HG02588 (cell line): ENCODE results near the gene SGCD.
"Not testable (repeated sequence)": the region's sequence is repeated elsewhere in the genome, so short reads cannot be mapped to it uniquely, and the experiment has no call there.

Source experiments
- ATAC-seq: cut with Tn5 transposase; IDR thresholded peaks from one replicate; pipeline ENCODE4 v1.9.1; 2021; ENCODE audit warnings: mild to moderate bottlenecking, moderate library complexity; ENCODE audit not compliant: unreplicated experiment

SGCD gene

DNA sequence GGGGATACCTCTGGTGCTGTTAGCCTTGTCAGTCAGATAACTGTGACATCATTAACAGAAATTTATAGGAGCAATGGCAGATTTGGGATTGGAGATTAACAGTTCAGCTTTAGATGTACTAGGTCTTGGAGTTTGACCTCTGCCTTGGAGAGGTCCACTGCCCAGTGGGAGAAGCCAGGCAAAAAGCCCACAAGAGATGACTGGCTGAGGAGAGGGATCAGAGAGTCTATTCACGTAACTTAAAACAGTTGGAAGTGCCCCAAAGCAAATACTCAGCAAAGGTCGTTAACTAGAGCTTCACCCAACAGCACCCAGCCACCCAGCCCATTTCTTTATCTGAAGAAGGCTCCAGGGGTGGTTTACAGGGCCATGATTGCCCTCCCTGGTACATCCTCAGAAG, 290.5 kb downstream of the SGCD start:
- ATAC-seq: no peak

- ATAC-seq: no peak
These were observed 291.6 kb downstream of the SGCD start for GRCh38 chr5:156618601-156619000.

GRCh38 chr5:156621719-156622118, 294.8 kb downstream of the SGCD start:
- no peak for ATAC-seq

DNA sequence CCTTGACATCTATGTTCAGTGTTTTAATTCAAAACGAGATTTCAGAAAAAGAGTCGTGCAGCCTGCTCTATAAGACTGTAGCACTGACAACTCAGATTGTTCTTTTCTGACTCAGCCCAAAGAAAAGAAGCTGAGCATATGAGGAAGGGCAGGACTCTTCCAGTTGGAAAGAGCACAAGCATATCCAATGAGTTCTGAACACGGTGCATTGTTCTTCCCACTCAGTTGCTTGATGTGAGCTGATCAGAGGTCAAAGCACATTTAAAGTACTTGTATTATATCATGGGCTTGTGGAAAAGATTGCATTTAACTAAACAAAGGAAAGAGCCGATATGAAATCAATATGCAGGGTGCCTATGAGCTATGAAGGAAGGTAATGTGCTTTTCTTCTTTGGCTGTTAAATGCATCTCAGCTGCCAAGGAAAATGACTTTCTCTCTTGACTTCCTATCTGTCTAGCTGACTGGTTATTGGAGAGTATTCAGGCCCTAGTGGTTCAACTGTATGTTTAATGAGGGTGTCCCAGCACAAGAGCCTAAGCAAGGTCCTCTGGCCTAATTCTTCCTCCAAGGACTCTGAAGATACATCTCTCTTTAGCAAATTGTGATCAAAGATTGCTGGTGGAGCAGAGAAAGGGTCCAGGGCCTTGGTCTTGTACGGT, 296.5 kb downstream of the SGCD start:
- no peak for ATAC-seq

GRCh38 chr5:156624686-156625085, 297.7 kb downstream of the SGCD start:
- ATAC-seq: no peak

DNA sequence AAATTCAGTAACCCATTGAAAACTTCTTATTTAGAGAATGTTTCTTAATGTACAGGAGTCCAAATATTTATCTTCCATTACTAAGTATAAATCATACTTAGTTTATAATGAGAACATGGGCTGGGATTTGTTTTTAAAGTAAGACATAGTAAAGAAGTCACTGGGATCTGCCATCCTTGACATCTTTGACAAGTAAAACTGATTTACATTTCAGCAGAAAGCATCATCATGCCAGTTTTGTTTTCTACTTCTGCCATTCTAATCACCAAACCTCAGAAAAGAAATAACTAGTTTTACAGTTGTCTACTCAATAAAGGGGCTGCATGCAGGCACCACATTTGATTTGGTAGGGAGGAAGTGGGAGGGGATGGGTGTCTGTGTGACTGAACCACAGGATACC, 301.5 kb downstream of the SGCD start:
- ATAC-seq: no peak

GRCh38 chr5:156631005-156631404, 304.0 kb downstream of the SGCD start:
- no peak for ATAC-seq

- no peak for ATAC-seq
These were observed 307.3 kb downstream of the SGCD start for GRCh38 chr5:156634301-156634700.

- ATAC-seq: no peak
These were observed 313.8 kb downstream of the SGCD start for GRCh38 chr5:156640691-156641241.

DNA sequence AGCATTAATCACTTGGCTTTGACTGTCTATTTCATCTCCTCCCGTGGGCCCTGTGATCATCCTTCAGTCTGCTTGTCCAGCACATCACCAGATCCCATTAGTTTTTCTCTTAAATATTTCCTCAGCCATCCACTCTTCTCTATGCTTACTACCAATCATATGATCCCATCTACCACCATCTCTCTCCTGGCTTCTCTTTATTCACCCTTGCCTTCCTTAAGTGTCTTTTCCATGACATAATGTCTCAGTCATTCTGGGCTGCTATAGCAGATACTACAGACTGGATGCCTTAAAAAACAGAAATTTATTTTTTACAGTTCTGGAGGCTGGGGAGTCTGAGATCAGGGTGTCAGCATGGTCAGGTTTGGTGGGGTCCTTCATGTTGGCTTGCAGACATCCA, 314.7 kb downstream of the SGCD start:
- no peak for ATAC-seq

DNA sequence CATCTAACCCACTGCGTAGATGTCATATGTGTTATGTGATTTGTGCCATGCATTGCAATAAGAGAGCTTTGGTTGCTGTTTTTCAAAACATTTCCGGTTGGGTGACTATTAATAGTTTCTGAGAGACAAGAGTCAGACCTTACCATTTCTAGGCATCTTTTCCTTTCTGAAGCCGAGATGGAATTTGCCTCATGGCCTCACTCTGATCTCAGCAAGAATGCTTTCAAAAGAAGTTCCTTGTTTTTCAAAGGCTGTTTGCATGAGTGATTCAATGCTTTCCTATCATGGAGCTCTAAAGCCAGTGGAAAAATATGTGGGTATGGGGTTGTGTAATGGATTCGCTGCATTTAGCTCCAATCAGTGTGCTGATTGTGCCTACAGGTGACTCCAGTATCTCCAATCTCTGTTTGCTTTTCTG, 320.1 kb downstream of the SGCD start:
- no peak for ATAC-seq

- ATAC-seq: no peak
These were observed 327.5 kb downstream of the SGCD start for GRCh38 chr5:156654444-156654843.

GRCh38 chr5:156655732-156656131, 328.8 kb downstream of the SGCD start:
- ATAC-seq: no peak

GRCh38 chr5:156664832-156665231, 337.9 kb downstream of the SGCD start:
- ATAC-seq: not testable (repeated sequence)

DNA sequence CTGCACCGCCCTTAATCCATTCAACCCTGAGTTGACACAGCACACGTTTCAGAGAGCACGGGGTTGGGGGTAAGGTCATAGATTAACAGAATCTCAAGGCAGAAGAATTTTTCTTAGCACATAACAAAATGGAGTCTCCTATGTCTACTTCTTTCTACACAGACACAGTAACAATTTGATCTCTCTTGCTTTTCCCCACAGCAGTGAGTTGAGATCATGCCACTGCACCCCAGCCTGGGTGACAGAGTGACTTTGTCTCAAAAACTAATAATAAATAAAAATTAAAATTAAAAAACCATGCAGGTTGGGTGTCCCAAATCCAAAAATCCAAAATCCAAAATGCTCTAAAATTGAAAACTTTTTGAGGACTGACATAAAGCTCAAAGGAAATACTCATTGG, 339.7 kb downstream of the SGCD start:
- ATAC-seq: not testable (repeated sequence)

- no peak for ATAC-seq
These were observed 340.7 kb downstream of the SGCD start for GRCh38 chr5:156667616-156668015.

DNA sequence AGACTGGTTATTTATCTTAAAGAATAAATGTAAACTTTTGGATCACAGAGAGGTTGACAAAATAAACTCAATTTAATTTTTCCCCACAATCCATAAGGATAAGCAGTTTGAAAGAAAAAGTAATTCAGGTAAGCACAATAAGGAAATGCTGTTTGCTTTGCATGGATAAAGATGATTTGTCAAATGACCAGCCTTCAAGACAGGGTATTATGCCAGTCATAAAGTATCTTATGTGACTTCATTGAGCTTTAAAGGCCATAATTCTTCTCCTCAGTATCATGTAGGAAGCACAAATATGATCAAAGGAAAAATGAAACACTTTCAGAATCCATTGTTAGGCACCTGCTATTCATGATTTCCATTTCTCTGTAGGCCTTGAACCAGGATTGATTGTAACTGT, 342.5 kb downstream of the SGCD start:
- ATAC-seq: no peak

DNA sequence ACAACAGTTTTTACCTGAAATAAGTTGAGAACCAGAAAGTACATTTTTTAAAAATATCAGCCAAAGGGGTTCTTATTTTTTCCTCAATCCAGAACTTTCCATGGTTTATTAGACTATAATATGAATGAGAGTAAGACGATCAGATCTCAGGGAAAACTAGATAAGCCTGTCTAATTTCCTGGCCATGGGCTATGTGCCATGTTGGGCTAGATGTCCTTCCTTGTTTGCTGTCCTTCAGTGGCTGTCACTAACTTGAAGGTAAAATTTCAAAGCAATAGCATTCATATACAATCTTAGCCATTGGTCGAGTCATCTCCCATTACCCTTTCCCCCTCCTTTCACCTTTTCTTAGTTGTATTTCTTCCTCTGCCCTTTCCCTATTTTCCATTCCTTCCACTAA, 343.7 kb downstream of the SGCD start:
- no peak for ATAC-seq

GRCh38 chr5:156675395-156675794, 348.4 kb downstream of the SGCD start:
- ATAC-seq: no peak

DNA sequence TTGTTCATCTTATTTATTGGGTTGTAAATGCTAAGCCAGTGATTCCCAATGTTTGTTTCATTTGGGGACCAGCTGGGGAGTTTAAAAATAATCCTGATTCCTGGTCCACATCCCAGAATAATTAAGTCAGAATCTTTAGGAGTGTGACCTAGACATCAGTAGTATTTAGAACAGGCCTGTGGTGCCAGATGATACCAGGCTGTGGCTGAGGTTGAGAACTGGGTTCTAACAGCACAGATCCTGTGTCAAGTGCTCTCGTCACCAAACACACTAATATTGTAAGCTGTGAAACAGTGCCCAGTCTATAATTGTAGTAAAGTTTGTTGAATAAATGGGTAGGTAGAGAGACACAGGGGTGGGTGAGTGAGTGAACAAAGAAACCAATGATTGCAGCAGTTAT, 351.0 kb downstream of the SGCD start:
- ATAC-seq: no peak

- no peak for ATAC-seq
These were observed 351.5 kb downstream of the SGCD start for GRCh38 chr5:156678484-156678883.

- no peak for ATAC-seq
These were observed 353.9 kb downstream of the SGCD start for GRCh38 chr5:156680831-156681230.

GRCh38 chr5:156681265-156681664, 354.3 kb downstream of the SGCD start:
- no peak for ATAC-seq
